GM18508 (cell line): ENCODE measurements around the gene RMI1.
A peak's percentile ranks its signal among the peaks of the same experiment; 100 is the strongest.
"Not testable (repeated sequence)": the region's sequence is repeated elsewhere in the genome, so short reads cannot be mapped to it uniquely, and the experiment has no call there.

Experiments used
- ATAC-seq: cut with Tn5 transposase; IDR thresholded peaks from one replicate; pipeline ENCODE4 v1.9.1; 2021; ENCODE audit warnings: moderate number of reproducible peaks; ENCODE audit not compliant: insufficient read depth, unreplicated experiment

The RMI1 gene

GRCh38 chr9:83980395-83981125 is at the start of gene RMI1:
Gene RMI1 (plus strand): TSS chr9:83980805. CDS start chr9:84000987, 20,182 bp downstream.
- peak; percentile 48 for ATAC-seq

DNA sequence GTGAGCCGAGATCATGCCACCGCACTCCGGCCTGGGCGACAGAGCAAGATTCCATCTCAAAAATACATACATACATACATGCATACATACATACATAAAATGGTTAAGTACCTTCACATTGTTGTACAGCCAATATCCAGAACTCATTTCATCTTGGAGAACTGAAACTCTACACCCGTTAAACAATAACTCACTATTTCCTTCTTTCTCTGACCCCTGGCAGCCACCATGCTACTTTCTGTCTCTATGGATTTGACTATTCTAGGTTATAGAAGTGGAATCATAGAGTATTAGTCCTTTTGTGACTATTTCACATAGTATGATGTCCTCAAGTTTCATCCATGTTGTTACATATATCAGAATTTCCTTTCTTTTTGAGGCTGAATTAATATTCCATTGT is 49.7 kb upstream of the RMI1 start:
- ATAC-seq = no peak

- no peak for ATAC-seq
Observed at GRCh38 chr9:83932011-83932410, 48.6 kb upstream of the RMI1 start.

DNA sequence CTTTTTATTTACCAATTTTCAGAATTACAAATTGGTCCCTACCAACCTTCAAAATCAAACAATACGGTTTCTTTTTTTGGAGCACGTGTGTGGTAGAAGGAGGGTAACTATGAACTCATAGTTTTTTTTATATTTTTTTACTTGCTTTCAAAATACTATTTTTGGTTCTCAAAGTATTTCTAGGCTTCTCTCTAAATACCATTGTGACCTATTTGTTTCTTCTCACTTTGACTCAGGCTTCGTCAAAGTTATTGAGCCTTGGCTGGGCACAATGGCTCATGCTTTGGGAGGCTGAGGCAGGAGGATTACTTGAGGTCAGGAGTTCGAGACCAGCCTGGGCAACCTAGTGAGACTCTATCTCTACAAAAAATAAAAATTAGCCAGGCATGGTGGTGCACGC is 47.8 kb upstream of the RMI1 start:
- no peak for ATAC-seq

- no peak for ATAC-seq
Observed at GRCh38 chr9:83933790-83934189, 46.8 kb upstream of the RMI1 start.

GRCh38 chr9:83934569-83935275 is 45.9 kb upstream of the RMI1 start:
- no peak for ATAC-seq

DNA sequence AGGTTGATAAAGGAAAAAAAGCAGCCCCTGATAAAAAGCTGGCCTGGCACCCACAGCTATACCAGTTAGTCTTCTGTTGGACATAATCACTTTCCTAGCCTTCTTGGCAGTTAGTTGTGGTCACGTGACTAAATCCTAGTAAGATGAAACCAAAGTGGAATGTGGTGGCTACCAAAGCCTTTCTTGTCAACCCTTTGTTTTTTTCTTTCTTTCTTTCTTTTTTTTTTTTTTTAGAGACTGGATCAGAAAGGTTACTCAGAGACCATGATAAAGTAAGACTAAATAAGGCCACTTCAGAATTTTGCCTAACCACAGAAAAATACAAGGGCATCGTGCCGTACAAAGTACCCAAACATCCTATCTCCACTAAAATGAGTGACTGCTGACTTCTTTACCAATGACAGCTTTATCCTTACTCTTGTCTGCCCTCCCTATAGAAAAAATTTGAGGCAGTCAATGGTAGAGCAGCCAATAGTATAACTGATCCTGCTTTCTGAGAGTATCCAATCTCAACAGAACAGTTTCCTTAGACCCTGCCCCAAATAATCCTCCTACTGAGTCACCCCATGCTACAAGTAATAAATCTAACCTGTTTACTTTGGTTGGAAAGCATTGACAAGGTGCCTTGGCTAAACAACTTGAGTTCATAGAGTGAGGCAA is 45.2 kb upstream of the RMI1 start:
- ATAC-seq = no peak

DNA sequence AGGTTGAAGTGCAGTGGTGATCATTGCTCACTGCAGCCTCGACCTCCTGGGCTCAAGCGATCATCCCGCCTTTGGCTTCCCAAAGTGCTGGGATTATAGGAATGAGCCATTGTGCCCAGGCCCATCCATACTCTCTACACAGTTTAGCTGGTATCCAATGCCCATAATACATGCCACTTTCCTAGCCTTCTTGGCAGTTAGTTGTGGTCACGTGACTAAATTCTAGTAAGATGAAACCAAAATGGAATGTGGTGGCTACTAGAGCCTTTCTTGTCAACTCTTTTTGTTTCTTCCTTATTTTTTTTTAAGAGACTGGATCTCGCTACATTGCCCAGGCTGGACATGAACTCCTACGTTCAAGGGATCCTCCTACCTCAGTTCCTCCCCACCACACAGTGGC is 44.1 kb upstream of the RMI1 start:
- ATAC-seq = no peak

- no peak for ATAC-seq
Observed at GRCh38 chr9:83937861-83938455, 42.6 kb upstream of the RMI1 start.

GRCh38 chr9:83940590-83941303 is 39.9 kb upstream of the RMI1 start:
- no peak for ATAC-seq

DNA sequence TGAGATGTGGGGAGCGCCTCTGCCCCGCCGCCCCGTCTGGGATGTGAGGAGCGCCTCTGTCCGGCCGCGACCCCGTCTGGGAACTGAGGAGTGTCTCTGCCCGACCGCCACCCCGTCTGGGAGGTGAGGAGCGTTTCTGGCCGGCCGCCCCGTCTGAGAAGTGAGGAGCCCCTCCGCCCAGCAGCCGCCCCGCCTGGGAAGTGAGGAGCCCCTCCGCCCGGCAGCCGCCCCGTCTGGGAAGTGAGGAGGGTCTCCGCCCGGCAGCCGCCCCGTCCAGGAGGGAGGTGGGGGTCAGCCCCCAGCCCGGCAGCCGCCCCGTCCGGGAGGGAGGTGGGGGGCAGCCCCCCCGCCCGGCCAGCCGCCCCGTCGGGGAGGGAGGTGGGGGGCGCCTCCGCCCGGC is 32.5 kb upstream of the RMI1 start:
- not testable (repeated sequence) for ATAC-seq

- peak; percentile 63 for ATAC-seq
Observed at GRCh38 chr9:83956086-83956435, 24.5 kb upstream of the RMI1 start.

- peak; percentile 50 for ATAC-seq
Observed at GRCh38 chr9:83956436-83957247, 24.0 kb upstream of the RMI1 start.

GRCh38 chr9:83957248-83957513 is 23.4 kb upstream of the RMI1 start:
- ATAC-seq = no peak

DNA sequence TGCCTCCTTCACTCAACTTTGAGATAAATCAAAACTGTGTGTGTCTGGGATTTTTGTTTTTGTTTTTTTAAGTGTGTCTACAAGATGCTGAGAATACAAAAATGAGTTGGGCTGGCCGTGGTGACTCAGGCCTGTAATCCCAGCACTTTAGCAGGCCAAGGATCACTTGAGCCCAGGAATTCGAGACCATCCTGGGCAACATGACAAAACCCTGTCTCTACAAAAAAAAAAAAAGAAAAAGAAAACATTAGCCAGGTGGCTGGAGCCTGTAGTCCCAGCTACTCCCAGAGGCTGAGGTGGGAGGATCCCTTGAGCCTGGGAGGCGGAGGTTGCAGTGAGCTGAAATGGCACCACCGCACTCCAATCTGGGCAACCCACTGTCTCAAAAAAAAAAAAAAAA is 21.5 kb upstream of the RMI1 start:
- ATAC-seq = no peak

- ATAC-seq = no peak
Observed at GRCh38 chr9:83960991-83961390, 19.6 kb upstream of the RMI1 start.

DNA sequence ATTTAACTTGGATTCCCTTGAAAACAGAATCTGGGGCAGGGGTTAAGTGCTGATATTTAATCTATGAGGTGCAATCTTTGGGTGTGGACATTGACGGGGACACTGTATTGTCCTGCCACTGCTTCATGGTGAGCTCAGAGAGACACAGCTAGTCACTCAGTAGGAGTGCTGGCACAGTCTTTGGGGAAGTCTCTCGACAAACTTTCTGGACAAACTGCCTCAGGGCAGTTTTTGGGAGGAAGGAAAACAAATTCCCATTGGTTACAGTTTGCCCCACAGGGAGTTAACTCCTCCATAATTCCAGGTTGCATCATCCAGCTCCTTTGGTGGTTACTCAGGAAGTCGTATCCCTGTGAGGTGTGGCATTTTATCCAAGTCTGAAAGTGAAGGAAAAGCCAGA is 18.4 kb upstream of the RMI1 start:
- no peak for ATAC-seq

DNA sequence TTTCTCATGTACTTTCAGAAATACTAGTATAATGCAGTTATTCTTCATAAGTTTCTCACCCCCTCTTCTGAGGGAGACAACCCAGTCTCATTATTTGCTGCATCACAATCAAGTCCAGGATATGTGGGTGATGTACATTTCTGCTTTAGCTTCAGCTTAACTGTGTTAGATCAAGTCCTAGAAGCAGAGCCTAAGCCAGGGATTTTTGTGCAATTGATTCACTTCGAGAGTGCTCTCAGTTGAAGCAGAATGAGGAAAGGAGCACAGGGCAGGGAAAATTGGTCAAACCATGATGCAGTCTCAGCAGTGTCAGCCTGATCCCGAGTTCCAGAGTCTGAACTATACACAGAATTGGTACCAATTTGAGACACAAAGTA is 15.6 kb upstream of the RMI1 start:
- ATAC-seq = no peak

- ATAC-seq = no peak
Observed at GRCh38 chr9:83965350-83966208, 15.0 kb upstream of the RMI1 start.
